HG02938 (cell line): ENCODE results near the gene DMRT2.

Experiments used
- ATAC-seq: cut with Tn5 transposase; IDR thresholded peaks from one replicate; pipeline ENCODE4 v1.9.1; 2021; ENCODE audit warnings: mild to moderate bottlenecking, moderate library complexity; ENCODE audit not compliant: unreplicated experiment

DMRT2 gene

DNA sequence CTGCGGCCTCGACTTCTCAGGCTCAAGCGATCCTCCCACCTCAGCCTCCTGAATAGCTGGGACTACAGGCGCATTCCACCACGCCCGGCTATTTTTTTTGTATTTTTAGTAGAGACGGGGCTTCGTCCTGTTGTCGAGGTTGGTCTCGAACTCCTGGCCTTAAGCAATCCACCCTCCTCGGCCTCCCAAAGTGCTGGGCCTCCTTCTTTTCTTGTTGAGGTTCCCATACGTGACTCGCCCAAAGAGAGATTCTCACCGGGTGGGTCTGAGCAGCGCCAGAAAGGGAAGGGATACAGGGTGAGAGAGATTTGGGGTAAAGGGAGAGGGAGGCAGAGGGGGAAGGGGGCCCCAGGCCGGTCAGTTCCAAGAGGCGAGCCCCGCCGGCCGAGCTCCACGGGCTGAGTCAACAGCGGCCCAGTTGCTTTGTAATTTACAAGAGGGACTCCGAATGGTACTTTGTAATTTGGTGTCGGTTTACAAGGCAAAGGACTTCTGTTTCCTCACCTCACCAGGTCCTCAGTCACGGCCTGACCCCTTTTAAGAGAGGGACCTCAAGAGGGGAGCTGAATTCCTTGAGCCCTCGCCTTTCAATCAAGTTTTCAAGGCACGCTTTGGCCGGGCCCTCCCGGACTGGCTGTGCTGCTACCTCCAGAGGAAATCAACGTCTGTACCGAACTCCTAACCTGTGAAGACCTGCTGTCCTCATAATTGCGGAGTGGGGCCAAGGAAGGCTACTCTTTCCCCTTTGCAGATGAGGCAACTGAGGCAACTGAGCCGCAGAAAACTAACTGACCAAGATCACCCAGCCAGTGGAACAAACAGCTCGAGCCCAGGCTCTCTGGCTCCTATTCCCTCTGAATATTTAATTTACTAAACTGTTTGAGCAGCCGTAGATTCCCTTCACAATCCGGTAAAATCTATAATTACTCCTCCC lies 3.3 kb upstream of the DMRT2 start:
- ATAC-seq: no peak

DNA sequence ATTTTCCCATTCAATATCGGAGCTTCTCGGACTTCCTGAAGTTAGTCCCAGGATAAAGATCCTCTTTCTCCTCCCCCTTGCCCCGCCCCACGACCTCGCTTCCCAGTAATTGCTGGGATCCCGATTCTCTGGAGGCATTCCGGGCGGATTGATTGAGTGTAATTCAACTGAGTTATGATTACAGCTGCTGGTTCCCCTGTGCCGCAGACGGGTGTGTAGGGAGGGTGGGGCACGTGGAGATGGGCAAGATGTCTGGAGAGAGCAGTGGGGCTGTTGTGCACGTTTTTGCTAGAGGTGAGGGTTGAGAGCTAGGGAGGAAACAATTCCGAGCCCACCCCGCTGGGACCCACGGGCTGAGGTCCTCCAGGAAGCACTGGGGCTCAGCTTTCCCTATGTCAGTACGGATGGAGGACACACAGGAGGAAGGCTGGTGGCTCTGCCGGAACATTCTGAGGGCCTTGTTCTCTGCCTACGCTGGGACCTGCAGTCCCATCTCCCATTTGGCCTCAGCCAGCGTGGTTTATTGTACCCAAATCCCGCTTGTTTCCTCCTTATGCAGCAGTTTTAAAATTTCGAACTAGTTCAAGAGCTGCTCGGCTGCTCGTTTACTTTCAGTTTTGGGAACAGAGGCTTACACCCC lies 2.4 kb upstream of the DMRT2 start:
- ATAC-seq: no peak

DNA sequence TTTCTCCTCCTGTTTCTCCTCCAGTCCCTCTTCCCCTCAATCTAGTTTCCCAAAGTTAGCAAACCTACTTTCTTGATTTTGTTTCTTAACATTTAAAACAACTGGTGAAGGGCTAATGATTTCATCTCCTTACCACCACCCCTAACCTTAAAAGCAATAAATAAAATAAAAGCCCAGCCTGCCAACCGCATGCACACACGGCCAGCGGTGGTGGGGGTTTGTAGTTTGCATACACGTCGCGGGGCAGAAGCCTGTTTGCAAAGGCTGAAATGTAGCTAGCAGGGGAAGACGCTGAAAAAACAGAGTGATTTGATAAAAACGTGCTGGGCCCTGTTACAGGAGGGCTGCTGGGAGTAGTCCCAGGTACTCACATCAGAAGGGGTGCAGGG lies 1.9 kb upstream of the DMRT2 start:
- ATAC-seq: no peak

DNA sequence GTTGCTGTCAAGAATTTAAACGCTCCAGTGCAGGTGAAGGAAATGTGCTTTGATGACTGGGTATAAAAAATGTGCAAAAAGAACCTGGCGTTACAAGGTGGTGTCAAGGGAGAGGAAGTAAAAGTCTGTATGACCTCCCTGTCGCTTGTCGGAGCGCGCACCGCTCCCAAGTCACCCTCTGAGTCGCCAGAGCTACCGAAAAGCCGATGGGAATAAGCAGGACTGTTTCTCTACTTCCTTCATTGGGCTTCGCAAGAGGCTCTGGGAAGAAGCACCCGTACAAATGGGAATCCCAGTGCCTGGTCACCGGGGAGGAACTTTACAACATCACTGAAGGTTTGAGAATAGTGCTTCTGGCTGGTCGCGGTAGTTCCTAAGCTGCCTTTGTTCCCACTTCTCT lies 1.3 kb upstream of the DMRT2 start:
- no peak for ATAC-seq

DNA sequence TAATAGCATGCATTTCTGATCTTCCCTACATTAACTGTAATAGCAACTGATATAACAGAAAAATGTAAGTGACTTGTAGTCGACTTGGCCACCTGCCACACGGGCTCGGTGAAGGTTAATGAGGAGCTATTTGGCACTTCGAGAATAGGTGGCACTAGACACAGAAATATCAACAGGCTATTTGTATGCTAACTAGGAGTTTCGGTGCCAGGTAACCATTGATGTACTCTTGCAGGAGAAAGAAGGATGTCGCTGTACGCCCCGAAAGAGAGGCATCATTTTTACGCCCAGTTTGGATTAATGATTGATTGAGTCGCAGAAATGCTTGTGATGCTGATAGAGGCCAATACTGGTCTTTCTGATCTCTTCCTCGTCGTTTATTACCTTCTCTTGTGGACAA lies 516 bp upstream of the DMRT2 start:
- no peak for ATAC-seq

DNA sequence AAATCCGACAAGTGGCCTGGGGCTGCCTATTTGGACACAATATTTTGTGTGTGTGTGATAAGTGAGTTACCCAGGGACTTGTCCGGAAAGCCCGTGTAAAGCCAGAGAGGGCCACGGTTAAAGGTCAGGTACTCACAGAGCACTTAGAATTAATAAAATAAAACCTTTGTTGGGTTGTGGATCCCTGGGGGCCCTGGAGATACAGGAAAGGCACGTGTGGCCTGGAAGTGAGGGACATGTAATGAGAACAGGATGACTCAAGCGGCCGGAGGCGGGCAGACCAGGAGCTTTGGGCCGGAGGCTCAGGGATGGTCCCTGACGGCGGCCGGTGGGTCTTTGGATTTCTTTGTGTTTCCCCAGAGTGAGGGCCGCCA lies 1.0 kb downstream of the DMRT2 start:
- ATAC-seq: no peak

DNA sequence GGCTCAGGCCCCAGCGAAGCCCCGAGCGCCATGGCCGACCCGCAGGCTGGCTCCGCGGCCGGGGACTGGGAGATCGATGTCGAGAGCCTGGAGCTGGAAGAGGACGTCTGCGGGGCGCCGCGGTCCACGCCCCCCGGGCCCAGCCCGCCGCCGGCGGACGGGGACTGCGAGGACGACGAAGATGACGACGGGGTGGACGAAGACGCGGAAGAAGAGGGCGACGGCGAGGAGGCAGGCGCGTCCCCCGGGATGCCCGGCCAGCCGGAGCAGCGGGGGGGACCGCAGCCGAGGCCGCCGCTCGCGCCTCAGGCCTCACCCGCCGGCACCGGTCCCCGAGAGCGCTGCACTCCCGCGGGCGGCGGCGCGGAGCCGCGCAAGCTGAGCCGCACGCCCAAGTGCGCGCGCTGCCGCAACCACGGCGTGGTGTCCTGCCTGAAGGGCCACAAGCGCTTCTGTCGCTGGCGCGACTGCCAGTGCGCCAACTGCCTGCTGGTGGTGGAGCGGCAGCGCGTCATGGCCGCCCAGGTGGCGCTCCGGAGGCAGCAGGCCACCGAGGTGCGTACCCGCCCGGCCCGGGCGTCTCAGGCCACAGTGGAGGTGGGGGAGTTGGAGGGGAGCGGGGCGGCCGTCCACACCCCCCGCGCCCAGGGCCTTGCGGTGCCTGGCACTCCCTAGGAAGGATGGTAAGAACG lies 1.6 kb downstream of the DMRT2 start:
- ATAC-seq: no peak

DNA sequence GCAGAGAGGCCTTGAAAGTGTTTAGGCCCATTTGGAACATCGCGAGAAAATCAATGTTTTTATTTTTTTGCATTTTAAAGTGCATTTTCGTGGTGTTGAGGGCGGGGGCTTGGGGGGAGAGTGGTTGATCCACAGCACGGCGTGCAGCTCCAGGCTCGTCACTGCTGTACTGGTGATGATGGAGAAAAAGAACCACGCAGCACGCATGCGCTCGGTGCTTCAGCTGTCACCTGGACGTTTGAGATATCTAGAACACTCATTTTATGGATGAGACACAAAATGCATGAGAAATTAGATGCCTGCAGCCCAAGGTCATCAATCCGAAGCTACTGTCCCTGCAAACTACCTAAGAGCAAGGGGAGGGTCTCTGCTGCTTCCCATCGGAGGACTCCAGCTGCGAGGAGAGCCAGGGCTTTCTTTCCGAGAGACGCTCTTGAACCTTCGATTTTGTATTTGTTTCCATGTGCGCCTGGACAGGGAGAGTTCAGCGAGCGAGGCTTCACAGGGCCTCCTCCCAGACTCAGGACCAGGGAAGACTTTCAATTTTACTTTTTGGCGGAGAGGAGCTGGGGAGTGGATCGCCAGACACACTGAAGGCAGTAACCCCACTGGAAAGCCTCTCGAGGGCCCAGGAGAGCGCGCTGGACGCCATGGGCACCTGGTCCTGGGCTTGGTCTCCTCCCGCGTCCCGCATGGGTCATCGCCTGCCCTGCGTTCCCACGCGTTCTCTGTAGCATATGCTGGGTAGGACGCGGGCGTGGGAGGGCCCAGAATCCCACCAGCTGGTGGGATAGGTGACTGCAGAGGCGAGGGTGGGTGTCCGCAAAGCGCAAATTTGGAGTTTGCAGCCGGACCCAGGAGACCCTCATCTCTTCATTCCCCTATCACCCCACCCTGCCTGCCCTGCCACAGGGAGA lies 2.5 kb downstream of the DMRT2 start:
- ATAC-seq: no peak

DNA sequence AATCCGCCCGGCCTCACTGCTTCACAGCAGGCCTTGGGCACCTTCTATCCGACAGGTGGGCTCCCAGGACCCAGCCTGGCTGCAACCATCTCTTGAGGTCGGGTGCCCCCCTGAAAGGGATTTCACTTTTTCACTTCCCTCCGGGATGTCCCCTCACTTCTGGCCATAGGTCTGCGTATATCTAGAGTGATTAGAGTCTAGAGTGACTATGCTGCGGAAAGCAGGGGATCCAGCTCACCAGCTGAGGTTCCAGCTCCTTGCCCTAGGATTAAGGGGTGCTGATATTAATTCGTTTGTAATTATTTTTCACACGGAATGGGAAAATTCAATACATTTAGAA lies 3.1 kb downstream of the DMRT2 start:
- no peak for ATAC-seq

DNA sequence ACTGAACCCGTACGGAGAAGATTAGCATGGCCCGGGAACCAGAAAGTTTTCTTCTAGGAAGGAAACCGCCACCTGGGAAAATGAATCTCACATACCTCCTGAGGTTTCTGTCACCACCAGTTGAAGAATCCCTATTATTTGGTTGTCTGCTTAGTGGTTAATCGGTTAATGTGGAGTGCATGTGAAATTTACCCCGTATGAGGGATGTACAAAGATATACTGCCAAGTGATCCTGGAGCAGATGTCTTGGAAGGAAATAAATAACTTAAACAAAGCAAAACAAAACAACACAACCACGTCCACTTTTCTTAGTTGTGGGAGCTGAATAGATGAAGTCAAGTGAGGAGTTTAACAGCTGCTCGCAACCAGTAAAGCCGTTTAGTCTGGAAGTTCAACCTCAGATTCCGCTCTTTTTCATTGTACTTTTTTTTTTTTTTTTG lies 3.8 kb downstream of the DMRT2 start:
- ATAC-seq: no peak

DNA sequence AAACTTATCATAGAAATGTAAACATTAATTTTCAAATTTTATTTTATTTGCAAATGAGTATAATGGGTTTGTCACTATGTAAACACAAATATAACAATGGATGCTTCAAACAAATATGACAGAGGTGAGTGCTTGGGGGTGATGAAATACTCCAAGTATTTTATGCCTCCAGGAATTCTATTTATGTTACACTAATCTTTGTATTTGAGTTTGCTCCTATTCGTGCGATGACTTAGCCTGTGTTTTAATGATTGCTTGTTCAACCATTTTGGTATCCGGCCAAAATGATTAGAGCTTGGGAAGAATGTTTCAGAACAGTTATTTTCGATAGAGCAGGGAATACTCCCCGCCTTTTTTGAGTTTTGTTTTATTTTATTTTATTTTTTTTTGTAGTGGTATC lies 5.0 kb downstream of the DMRT2 start:
- ATAC-seq: no peak

DNA sequence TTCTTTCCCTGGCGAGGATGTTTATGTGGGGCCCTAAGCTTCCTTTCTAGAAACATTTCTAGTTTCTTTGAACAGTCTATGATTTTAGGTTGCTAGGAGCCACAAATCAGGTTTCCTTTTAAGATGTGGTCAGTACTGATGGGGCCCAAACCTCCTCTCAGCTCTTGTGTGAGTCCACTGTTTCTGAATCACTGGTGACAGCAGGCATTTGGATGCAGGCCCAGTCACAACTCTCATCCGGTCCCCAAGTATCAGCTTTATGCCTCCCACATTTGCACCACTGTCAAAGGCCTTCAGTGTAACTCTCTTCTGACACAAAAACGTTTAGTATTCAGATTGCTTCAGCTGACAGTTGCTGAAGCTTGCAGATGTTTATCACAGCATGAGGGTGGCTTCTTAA lies 7.8 kb downstream of the DMRT2 start:
- ATAC-seq: no peak

DNA sequence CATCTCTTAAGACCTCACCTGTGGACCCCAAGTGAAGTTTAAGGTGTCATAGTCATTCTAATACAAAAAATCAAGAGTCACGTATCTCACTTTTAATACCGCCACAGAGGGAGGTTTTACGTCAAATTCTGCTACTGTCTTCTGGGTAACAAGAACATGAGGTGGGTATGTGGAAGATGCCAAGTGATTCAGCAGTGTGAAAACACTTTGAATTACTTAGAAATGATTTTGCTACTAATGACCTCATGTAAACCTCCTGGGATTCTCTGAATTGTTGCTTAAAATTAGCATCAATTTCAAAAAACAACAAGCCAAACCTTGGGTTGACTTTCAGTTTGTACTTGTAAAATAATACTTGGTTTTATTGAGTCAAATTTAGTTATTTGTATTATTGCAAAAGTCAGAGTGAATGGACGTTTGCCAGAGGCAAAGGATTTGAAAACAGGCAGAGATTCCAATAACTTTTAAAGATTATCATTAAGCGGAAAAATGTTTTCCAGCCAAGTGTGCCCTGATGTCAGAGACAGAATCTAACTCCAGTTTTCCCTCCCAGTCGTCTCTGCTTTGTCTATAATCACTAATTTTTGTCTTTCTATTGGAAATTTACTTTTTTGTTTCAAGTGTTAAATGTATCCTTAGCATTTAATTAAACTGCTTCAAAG lies 8.8 kb downstream of the DMRT2 start:
- ATAC-seq: no peak

DNA sequence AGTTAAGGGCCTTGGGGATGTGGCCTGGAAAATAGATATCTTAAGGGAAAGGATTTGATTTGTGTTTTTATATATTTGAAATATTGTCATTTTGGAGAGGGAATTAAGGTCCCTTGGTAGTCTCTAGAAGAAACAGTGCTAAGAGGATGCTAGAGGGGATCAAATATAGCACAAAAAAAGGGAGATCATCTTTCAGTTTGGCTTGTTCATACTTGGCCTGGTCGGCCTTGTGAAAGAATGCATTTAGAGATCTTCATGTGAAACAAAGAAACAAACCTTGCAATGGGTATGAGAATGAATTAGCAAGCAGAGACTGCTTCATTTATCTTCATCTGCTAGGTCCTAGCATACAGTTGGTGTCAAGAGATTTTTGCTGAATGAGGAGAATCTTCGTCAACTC lies 15.0 kb downstream of the DMRT2 start:
- ATAC-seq: no peak

DNA sequence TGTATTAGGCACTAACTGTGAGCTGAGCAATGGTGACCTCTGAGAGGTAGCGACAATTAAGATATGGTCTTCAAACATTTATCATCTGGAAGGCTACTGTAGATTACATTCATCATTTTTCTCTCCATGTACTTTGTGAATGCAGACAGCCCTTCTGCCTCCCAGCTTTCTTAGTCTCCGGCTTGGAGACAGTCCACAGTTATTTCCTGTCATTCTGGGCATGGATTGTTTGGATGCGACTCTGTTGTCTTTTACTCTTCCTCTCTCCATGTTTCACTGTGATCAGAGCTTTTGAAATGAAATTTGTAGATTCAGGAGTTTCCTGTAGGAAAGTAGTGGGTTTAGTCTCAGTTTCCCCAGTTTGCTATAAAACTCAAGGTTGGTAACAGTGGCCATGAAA lies 20.5 kb downstream of the DMRT2 start:
- ATAC-seq: no peak

DNA sequence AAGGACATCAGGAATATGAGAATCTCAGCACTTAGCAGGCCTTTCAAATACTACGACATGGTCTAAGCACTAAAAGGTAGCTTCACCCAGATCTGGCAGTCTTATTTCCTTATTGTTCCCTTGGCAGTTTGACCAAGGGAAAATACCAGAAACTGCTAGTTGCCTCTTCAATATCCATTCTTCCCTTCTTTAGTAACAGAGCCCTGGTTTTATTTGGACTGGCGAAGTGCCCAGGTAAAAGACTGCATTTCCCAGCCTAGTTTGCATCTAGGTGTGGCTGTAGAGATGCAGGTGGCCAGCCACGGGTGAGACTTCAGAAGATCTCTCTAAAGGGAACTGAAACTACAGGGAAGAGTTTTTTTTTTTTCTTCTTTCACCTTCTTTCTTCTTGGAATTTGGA lies 21.6 kb downstream of the DMRT2 start:
- no peak for ATAC-seq

DNA sequence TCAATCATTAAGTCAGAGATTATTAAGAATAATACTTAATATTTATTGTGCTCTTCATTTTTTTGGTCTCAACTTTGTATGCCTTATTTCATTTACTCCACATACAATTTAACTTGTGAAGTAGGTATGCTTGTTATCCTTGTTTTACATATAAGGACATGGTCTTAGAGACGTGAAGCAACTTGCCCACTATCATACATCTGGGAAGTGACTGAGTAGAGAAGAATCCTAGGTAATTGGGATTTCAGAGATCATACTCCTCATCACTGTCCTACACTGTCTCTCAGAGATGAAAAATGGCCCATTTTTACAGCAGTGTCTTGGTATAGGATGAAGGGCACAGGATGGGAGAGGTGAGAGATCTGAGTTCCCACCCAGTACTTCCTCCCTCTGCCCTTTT lies 23.3 kb downstream of the DMRT2 start:
- ATAC-seq: no peak

DNA sequence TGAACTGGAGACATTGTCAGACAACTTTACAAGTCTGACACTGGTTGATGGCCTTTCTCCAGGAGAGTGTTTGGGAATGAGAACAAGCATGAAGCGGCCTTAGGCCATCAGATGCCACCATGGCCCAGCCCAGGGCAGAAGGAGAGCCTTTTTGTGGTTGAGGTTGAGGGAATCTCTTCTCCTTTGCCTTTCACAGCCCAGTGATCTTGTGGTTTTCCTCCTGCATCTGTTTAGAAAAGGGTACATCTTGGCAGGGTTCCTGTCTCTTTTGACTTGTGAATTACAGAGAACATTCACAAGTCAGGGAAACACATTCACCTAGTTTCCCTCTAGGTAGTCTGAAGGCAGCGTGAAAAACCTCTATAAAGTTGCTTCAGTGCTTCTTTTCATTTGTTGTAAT lies 27.5 kb downstream of the DMRT2 start:
- no peak for ATAC-seq

DNA sequence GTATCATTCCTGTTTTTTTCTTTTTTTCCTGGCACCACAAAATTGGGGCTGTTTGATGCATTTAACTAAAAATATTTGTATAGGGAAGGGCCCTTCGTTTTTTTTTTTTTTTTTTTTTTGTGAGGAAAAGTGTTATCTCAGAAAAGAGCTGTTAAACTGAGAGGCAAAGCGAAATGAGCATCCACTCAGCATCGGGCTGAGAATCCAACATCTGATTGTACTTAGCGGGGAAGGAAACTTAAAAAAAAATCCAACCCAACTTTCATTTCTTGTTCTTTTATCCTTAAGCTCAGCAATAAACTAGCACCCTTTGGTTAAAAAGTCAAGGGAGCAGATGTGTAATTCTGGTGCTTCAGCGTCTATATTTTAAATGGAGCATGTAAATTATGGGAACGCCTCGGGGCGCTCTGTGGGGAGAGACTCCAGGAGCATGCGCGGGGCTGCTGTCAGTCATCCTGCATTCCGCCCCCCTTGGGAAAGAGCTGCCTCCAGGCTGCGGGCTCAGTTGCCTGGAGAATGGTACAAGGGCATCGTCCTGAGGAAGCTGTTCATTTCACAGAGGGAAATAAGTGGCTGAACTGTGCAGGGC lies 33.3 kb downstream of the DMRT2 start:
- no peak for ATAC-seq

DNA sequence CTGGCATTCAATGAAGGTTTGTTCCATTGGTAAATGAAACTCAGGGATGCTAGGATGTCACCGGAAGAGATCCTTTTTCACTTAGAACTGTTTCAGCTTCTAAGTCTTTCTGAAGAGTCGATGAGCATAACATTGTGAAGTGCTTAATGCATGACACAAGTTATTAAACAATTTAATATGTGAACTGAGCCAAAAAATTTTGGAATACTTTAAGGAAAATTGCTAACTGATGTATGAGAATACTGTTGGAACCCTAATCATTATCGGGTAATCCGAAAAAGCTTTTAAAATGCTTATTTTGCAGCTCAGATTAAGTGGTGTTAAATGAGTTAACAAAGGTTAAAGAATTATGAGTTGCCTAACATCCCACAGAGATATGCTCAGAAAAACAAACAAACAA lies 34.9 kb downstream of the DMRT2 start:
- ATAC-seq: no peak
